Posterior vena cava (tissue), 2 donors: Measurements from ENCODE around the gene TMEM94. TPM values are rescaled to one million over a fixed set of nuclear protein-coding genes. Genes with fewer than 3 reads are reported as not detected.

ENCODE experiments used
- DNase-seq: peaks from one replicate; pipeline ENCODE4 v3.0.0-alpha.2; 2020; ENCODE audit warnings: low spot score
- intact Hi-C, 2 donors: fragments of 100-400 bp; cut with DNase I; formaldehyde crosslinking; loops; one replicate each; pipeline versions ENCODE4 v1.14.1 to v1.14.2; 2022 to 2023
- total RNA-seq, 2 donors: library from RNA; stranded (reverse); fragmentation: NEBNext Ultra II Directional; extraction: Animal tissue kit (Norgen Biotek cat#: 25700); gene quantifications; one replicate each; pipeline ENCODE4 v1.2.1, GENCODE V29; 2021
- donor health status: DM: yes; HTN: yes; CAD: no.
- donor health status: DM: yes; HTN: yes; CAD: no.

The TMEM94 gene
- total RNA-seq, 2 donors from 2014 or later, result 53.8 to 64.3 TPM

DNA sequence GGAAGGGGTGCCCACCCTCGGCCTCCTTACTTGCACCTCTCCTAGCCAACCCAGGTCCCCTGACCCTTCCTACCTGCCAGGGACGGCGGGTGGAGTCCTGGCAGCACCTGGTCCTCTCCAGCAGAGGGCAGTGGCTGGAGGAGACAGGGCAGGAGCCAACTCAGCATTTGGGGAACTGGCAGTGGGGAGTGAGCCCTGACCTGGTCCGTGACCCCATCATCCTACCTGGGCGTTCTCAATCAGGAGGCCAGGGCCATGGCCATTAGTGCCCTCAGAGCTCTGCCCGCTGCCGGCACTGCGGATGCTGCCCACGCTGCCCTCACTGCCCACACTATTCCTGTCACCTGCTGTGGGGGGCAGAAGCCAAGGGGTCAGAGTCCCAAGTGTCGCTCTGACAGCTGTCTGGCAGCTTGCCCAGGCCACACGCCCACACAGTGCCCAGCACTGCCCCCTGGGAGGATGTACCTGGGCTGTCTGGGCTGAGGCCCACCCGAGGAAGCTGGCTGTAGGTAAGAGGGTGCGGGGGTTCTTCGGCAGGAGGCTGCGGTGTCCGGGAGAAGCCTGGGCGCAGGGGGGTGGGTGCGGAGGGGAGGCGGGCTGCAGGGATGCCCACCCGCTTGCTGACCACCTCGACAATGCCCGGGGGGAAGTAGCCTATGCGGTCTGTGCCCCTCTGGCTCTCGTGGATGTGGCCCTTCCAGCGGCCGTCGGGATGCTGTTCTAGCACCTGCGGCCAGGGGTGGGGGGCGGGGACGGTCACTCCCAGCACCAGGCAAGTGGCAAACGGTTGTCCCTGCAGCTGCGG, 48.1 kb downstream of the TMEM94 start:
- intact Hi-C loops, result no loop called here

DNA sequence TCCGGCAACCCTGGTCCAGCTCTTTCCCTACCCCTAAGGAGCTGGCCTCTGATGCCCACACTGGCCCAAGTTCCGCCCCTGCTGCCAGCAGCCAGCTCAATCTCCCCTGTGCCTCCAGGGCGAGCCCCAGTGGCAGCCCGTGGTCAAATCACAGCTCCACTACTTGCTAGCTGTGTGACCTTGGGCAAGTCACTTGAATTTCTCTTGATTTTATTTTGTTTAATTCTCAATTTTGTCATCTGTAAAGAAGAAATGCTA, 48.6 kb downstream of the TMEM94 start:
- intact Hi-C loops, result no loop called here
- DNase-seq, result no peak

More for the DNA sequence above, 48.1 kb downstream of the TMEM94 start:
- DNase-seq, result no peak

DNA sequence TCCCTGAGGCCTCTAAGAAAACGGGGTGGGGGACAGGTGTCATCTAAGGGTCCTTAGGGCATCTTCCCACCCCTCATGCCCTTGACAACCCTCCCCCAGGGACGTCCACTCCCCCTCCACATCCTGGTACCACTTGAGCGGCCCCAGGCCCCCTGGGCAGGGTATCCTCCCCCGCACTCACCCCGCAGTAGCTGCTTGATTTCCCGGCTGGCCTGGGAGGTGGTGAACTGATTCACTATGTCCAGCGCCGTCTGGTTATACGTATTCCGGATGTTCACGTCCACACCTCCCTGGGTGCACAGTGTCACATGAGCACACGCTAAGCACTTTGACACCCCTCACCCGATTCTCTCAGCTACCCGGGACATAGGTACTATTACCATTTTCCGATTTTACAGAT, 49.2 kb downstream of the TMEM94 start:
- no peak for DNase-seq
- intact Hi-C loops, result no loop called here

DNA sequence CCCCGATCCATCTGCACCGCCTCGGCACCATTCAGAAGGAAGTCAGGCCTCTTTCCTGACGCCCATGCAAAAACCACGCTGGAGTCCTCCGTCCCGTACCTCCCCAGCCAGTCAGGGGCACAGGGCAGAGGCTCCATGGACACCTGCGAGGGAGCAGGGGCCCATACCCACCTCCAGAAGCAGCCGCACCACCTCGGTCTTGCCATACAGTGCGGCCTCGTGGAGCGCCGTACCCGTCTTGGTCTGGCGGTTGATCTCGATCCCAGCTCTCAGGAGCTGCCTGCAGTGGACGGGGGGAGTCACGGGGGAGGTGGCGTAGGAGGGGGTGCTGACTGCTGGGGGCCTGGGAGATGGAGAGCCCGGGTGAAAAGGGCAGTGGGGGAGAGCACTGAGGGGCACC, 49.7 kb downstream of the TMEM94 start:
- intact Hi-C loops, result no loop called here
- peak; percentile 75 for DNase-seq

DNA sequence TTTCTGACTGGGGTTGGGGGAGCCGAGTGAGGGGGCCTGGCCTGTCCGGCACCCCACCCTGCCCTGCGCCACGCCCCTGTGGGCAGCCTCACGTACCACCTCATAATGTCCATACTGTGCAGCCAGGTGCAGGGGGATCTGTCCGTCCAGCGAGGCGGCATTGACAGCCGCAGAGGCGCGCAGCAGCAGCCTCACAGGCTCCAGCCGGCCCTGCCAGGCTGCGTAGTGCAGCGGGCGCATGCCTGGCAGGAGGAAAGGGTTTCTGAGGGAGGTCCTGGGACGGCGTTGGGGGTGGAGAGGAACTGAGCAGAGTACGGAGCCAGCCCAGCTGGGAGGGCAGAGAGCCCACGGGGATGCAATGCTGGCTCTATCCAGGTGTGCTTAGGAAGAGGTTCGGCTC, 50.5 kb downstream of the TMEM94 start:
- DNase-seq, result no peak
- intact Hi-C loops, result loop anchor here in 1 of 2 donors (1.0 kb wide), 1 partner anchor 33 kb away; no protein-coding TSS in a partner anchor

DNA sequence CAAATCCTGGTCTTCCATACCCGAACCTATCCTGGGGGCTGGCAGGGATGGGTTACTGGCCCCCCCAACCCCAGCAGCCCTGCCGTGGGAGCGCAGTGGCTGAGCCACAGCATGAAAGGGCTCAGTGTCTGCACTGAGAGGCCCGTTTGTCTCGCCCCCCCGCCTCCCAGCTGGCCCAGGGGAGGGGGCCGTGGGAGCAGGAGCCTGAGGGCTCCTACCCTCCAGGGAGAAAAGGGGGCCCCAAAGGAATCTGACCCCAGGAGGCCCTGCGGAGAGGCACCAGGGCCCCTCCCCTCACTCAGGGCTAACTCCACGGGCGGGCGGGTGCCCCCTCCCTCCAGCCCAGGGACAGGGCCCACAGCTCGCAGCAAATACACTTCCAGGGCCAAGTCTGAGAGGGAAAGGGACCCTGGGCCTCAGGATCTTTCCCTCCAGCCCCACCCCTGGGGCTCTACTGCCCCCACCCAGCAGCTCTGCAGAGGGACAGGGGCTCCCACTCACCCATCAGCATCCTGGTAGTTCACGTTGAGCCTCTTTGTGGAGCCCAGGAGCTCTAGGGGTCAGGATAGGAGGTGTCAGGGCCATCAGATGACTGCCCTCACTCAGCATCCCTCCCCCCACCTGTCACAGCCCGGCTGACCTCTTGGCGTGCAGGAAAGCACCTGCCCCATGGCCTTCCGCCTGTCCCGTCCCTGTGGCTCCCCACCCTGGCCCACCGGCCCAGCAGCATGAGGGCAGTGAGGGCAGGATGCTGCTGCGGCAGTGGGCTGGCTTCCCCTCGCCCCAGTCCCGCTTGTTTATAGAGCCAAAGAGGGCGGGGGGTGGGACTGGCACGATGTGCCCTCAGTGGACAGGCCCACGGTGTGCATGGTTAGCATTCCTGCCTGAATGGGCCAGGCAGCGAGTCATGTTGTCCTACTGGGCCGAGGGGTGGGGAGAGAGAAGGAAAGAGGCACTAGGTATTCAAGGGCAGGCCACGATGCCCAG, 51.6 kb downstream of the TMEM94 start:
- DNase-seq, result no peak
- intact Hi-C loops, result loop anchor here in 1 of 2 donors (1.0 kb wide), 1 partner anchor 34 kb away; no protein-coding TSS in a partner anchor

DNA sequence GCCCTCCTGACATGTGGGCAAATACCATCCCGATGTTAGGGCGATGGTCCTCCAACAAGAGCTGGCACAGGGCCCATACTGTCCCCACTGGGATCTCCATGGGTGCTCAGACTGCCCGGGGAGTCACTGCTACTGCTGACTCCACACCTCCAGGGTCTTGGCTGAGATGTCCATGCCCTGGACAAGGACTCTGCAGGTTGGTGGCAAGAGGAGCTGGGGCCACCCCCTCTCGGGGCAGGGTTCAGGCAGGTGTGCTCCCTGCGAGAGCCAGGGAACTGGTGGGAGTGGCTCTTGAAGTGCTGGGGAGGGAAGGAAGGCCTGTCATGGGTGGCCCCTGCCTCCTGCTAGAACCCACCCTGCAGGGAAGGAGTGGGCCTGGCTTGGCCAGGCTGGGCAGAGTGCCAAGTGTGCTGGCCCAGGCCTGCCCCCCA, 52.5 kb downstream of the TMEM94 start:
- intact Hi-C loops, result no loop called here

DNA sequence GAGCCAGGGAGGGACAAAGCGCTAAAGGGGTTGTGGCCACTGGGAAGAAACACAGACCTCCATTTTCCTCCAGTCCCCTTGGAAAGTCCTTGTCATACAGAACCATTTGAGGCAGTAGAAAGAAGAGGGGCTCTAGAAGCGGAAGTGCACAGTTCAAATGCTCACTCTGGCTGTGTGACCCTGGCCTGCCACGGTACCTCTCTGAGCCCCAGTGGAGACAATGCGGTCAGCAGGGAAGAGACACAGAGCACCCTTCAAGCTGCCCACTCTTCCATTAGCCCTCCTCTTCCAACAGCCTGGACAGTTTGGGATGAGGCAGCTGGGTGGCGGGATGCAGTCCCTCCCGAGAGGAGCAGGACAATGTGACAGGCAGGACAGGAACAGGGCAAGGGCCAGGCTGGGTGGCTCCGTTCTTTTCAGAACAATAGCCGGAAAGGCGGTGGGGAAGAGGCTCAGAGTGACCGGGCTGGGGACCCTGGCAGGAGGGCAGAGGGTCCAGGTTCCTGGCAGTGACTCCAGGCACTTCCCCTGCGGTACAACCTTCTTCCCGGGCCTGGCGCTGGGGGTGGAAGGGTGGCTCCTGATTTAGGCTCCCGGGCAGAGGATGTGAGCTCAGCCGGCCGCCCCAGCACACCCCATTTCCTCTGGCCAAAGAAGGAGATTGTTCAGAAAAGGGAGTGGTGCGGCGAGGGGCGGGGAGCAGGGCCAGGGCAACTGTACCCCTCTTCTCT, 53.3 kb downstream of the TMEM94 start:
- intact Hi-C loops, result loop anchor here (5.0 kb wide), 1 partner anchor 82 kb away; no protein-coding TSS in a partner anchor
- no peak for DNase-seq

More for the DNA sequence above, 52.5 kb downstream of the TMEM94 start:
- no peak for DNase-seq

DNA sequence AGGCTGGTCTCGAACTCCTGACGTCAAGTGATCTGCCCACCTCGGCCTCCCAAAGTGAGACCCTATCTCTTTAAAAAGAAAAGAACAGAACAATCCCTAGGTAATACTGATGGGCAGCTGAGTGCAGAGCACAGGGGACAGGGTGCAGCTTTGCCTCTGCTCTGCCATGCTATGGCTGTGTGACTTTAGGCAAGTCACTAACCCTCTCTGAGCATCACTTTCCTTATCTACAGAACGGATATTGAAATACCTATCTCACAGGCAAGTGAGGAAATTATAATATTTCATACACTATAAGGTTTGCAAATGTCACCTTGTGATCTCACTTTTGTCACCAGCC, 54.8 kb downstream of the TMEM94 start:
- intact Hi-C loops, result loop anchor here (5.0 kb wide), 1 partner anchor 84 kb away; no protein-coding TSS in a partner anchor

DNA sequence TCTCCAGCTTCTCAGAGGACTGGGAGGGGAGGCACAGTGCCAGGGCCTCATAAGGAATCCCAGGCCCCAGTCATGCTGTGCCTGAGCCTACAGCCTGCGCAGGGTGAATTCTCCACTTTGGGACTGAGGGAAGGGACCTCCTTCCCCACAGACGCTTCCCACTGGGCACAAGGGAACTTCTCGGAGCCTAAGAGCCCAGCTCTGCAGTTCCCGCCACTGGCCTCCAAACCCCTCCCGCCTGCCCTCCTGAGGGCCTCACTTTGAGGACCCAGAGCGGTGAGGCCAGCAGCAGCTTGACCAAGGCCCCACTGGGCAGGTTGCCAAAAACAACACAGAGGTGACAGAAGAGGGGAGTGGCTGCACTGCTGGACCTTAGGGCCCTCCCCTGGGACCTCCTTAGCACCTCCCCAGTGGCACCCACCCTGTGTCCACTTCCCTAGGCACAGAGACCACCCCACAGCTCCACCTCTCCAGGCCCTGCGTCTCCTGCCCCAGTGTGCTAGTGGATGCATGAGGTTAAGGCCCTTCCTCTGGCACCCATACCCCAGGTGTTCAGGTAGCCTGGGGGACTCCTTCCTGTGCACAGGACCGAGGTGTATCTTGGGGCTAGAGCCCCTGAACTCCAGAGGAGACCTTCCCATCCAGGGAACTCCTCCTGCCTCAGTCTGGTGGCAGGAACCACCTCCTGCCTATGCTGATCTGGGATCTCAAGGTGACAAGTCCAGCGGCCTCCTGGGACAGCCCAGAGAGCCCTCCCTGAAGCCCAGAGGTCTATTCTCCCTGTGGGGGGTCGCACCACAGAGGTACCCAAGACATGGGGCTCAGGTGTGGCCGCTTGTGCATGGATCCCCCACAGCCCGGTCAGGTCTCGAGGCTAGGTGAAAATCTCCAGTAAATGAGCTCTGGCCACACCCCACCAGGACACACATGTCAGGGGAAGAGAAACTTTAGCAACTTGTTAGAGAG, 55.5 kb downstream of the TMEM94 start:
- DNase-seq, result no peak
- intact Hi-C loops, result loop anchor here (5.0 kb wide), 1 partner anchor 85 kb away; no protein-coding TSS in a partner anchor

More for the DNA sequence above, 54.8 kb downstream of the TMEM94 start:
- DNase-seq, result no peak

DNA sequence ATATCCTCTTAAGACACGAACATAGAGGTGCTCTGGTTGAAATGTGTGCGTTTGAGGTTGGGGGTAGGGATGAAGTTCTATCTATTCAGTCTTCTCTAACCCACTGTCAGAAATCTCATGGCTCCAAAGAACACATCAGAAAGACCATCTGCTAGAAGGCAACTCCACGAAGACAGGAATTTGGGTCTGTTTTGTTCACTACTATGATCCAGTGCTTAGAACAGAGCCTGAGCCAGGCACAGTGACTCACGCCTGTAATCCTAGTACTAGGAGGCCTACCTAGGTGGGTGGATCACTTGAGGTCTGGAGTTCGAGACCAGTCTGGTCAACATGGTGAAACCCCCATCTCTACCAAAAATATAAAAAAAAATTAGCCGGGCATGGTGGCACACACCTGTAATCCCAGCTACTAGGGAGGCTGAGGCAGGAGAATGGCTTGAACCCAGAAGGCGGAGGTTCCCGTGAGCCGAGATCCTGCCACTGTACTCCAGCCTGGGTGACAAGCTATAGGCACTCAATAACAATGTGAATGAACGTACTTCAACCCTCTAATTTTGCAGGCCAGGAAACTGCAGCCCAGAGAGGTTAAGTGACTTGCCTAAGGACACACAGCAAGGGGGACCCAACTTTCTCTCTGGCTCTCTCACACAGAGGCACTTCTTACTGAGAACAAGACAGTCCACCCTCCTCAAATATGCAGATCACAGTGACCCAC, 56.6 kb downstream of the TMEM94 start:
- intact Hi-C loops, result loop anchor here (5.0 kb wide), 1 partner anchor 86 kb away; no protein-coding TSS in a partner anchor
- DNase-seq, result no peak

DNA sequence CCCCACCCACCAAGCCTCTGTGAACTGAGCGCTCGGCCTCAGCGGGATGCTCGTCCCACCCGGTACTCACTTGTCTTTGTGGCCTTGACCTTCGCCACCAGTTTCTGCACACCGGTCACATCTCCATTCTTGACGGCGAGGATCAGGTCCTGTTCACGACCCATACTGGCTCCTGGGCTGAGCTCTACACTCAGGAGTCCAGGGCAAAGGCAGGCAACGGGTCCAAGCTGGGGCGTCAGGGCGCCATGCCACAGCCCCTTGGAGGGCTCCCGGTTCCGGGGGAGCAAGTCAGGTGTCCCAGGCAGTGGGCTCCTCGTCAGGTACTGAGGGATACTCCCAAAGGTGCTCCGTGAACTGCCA, 57.2 kb downstream of the TMEM94 start:
- DNase-seq, result no peak
- intact Hi-C loops, result loop anchor here (5.0 kb wide), 1 partner anchor 86 kb away; no protein-coding TSS in a partner anchor

DNA sequence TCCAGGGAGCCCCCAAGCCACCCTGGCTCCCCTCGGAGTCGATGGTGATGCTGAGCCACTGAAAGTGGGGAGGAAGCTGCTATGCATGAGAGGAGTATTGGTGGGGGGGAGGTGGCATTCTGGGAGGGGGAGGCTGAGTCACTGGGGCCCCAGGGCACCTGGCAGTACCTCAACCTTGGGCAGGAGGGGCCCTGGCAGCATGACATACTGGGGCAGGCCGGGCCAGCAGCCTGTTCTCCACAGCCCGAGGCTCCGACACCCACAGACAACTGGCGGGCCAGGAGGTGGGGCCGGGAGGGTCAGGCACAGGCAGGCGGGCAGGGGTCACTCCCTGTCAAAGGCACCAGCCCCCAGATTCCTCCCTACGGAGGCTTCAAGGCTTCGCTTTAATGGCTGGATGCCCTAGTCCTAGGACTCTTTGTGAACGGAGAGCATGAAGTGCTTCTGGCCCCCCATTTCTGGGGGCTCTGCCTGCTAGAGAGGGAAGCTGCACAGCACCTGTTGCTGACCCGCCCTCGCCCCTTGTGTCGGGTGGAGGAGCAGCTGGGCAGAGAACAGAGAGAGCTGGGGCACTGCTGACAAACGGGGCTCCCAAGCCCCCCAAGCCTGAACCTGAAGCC, 58.0 kb downstream of the TMEM94 start:
- intact Hi-C loops, result loop anchor here (5.0 kb wide), 1 partner anchor 87 kb away; no protein-coding TSS in a partner anchor

DNA sequence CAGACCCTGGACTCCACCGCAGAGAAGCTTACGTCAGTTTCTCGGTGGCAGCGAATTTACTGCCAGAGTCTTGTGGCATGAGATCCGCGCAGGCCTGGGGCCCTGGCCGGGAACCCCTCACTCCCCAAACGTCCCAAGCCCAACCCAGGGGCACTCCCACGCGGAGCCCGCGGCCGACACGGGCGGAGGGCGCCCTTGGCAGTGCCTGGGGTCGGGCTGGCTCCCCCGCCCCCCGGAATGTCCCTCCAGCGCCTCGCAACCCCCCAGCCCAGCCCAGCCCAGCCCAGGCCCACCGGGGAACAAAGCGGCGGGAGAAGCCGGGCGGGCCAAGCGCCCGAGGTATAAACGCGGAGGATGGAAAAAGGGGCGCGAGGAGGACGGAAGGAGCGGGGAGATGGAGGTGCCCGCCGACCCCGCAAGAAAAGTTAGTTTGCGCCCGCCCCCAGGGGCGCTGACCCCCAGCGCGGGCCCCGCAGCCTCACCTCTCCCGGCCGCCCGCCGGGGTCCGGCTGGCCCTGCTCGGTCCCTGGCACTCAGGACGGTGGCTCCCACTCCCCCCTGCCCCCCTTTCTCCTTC, 58.6 kb downstream of the TMEM94 start:
- intact Hi-C loops, result loop anchor here (5.0 kb wide), 2 partner anchors 72 to 88 kb away; partner anchors contain the start of gene MYO15B (in 1 of the 2)
- no peak for DNase-seq

More for the DNA sequence above, 58.0 kb downstream of the TMEM94 start:
- no peak for DNase-seq

DNA sequence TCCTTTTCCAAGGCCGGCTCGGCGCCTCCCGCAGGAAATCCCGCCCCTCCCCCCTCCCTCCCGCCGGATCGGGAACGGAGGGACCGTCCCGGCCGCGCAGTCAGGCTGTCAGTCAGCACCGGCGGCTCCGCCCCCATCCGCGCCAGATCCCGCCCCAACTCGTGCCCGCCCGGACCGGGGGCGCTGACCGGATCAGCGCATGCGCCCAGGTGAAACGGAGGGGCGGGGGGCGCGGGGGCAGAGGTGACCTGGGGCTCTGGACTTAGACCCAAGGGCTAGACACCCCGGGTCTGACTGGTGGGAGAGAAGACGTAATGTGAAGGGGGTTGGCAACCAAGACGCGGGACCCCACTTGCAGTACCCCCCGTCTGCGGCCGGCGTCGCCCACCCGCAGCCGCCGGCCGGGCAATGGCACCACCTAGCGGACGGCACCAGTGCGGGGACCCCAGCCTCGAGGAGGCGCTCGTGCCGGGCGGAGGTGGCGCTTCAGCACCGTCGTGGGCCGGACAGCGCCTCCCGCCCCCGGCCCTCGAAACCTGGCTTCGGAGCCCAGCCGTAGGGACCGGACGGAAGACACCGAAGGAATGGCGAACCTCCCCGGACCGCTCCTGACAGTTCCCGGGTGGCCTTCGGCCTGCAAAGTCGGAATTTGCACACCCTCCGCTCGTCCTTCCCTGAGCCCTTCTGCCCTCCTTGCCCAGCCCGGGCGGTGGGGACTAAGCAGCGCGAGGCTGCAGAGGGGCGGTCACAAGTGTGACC, 59.2 kb downstream of the TMEM94 start, which contains the start of gene CASKIN2:
TSS of gene CASKIN2 (minus strand) at position 42 of the 759 bp plus-strand sequence. CDS start 1,733 bp downstream, outside the sequence.
- DNase-seq, result peak; percentile 98
- intact Hi-C loops, result loop anchor here in 1 of 2 donors (5.0 kb wide), 1 partner anchor 72 kb away; the partner anchor contains the start of gene MYO15B

DNA sequence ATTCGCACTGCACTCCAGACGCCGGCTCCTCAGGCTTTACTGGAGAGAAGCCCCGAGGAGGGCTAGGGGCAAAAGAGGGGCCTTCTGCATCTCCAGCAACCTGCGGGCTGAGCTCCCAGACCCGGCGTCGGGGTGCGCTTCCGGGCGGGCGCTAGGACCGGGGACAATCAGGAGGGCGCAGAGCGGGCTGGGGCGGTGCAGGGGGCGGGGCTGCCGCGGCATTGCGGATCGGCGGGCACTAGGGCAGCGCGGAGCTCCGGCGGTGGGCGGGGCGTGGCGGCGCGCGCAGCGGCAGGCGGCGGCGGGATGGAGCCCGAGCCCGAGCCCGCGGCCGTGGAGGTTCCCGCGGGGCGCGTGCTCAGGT, 59.8 kb downstream of the TMEM94 start, which contains the start of gene TSEN54:
TSS of gene TSEN54 (plus strand) at position 274 of the 364 bp plus-strand sequence. CDS start at position 307, 33 bp downstream.
- peak; percentile 99 for DNase-seq
- intact Hi-C loops, result loop anchor here in 1 of 2 donors (5.0 kb wide), 1 partner anchor 71 kb away; the partner anchor contains the start of gene MYO15B
